Natural killer cell (primary cell): ENCODE data around the gene ESPNL. TPM values are rescaled to one million over a fixed set of nuclear protein-coding genes. Genes with fewer than 3 reads are reported as not detected.

ENCODE experiments used
- ATAC-seq, 3 donors: fragments of 150-1000 bp in 2 of 3; fragments of 200-7000 bp in 1 of 3; cut with Tn5 transposase; 1 replicate in 1 of 3; 2 replicates in 2 of 3; pipeline ENCODE4 v1.10.0; 2021; ENCODE audit warnings: mild to moderate bottlenecking in 2 of 3, moderate library complexity in 2 of 3
- DNase-seq, 2 donors: peaks; one replicate each; pipeline versions ENCODE4 v3.0.0 to v3.0.0-alpha.2; 2013 to 2021; ENCODE audit warnings: mixed read lengths in 1 of 2
- H3K27ac ChIP-seq: one replicate; pipeline ENCODE4 v1.5.1; 2013; ENCODE audit warnings: mild to moderate bottlenecking, low read length
- H3K27me3 ChIP-seq: one replicate; pipeline ENCODE4 v1.6.1; 2013; ENCODE audit warnings: low read length; ENCODE audit not compliant: control insufficient read depth, insufficient read depth
- H3K36me3 ChIP-seq: one replicate; pipeline ENCODE4 v1.6.1; 2013; ENCODE audit warnings: low read length; ENCODE audit not compliant: control insufficient read depth, insufficient read depth
- H3K4me1 ChIP-seq: one replicate; pipeline ENCODE4 v1.6.1; 2013; ENCODE audit warnings: low read length; ENCODE audit not compliant: control insufficient read depth, insufficient read depth
- H3K4me3 ChIP-seq: one replicate; pipeline ENCODE4 v1.5.1; 2013; ENCODE audit warnings: low read length
- H3K9me3 ChIP-seq: one replicate; pipeline ENCODE4 v1.6.1; 2013; ENCODE audit warnings: low read length; ENCODE audit not compliant: control insufficient read depth, insufficient read depth
- H3K27ac Mint-ChIP-seq, 2 donors: one replicate each; pipeline ENCODE4 v1.8.0; 2022; ENCODE audit warnings: mild to moderate bottlenecking in 2 of 2, mixed read lengths in 2 of 2, moderate library complexity in 1 of 2
- H3K27me3 Mint-ChIP-seq, 2 donors: one replicate each; pipeline ENCODE4 v1.8.0; 2022; ENCODE audit warnings: low read depth in 2 of 2, mixed read lengths in 2 of 2
- H3K36me3 Mint-ChIP-seq: one replicate; pipeline ENCODE4 v1.8.0; 2022; ENCODE audit warnings: mixed read lengths
- H3K4me1 Mint-ChIP-seq, 2 donors: one replicate each; pipeline ENCODE4 v1.8.0; 2022; ENCODE audit warnings: mixed read lengths in 2 of 2
- H3K4me3 Mint-ChIP-seq: one replicate; pipeline ENCODE4 v1.8.0; 2022; ENCODE audit warnings: mild to moderate bottlenecking, moderate library complexity, mixed read lengths
- H3K9me3 Mint-ChIP-seq, 2 donors: one replicate each; pipeline ENCODE4 v1.8.0; 2022; ENCODE audit warnings: mixed read lengths in 2 of 2
- CTCF ChIP-seq: fragments of 200-600 bp; IDR thresholded peaks from one replicate; pipeline ENCODE4 v1.8.0; 2022; ENCODE audit warnings: antibody characterized with exemption
- WGBS: methylation state at CpG from one replicate; pipeline ENCODE4 v1.1.7; 2013; ENCODE audit warnings: missing lambda C conversion rate; ENCODE audit not compliant: insufficient coverage; 5-methylcytosine and 5-hydroxymethylcytosine counted together
- intact Hi-C: fragments of 100-400 bp; cut with micrococcal nuclease; formaldehyde crosslinking; loops from one replicate; pipeline ENCODE4 v1.14.2; 2022
- total RNA-seq, 4 donors: library from RNA; stranded (reverse); fragments of 120-200 nt in 1 of 4; gene quantifications; one replicate each; pipeline versions ENCODE4 v1.2.3 to v1.2.4, GENCODE V29; 2013 to 2022

The ESPNL gene
- total RNA-seq, 3 donors from 2014 or later (not counting 1 experiment from before 2014, with no cell fraction given), result not detected

DNA sequence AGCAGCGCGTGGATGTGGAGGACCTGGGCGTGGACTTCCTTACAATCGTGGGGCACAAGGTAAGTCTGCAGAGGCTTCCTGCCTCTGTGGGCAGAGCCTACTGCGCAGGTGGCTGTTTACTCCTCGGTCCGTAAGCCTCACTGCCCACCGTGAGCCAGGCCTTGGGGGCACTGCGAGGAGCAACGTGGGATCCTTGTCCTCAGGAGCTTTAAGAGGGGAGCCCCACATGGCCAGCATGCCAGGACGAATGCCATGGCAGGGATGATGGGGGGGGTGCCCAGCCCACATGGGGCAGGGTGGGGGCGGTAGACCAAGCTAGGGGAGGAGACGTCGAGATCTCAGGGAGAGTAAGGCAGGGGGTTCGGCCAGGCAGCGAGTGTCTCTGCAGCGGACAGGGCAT is 18.0 kb upstream of the ESPNL start:
- H3K4me1 Mint-ChIP-seq, result peaks cover 4 to 5% of the 10 kb centered on the region in 2 donors
- H3K9me3 Mint-ChIP-seq, result peaks cover 0 to 4% of the 10 kb centered on the region in 2 donors
- Histone ChIP-seq H3K36me3 (peaks cover 40% of the 10 kb centered on the region), H3K27me3 (no peaks in the 10 kb centered on the region), H3K9me3 (no peaks in the 10 kb centered on the region), H3K4me3 (no peak overlapping the region), H3K27ac (no peak overlapping the region), H3K4me1 (peaks cover 3% of the 10 kb centered on the region)
- peaks cover under 1% of the 10 kb centered on the region for H3K36me3 Mint-ChIP-seq
- H3K27me3 Mint-ChIP-seq, result no peaks in the 10 kb centered on the region
- ATAC-seq, result no peak
- no peak for DNase-seq
- intact Hi-C loops, result no loop called here
- no peak overlapping the region for H3K27ac Mint-ChIP-seq
- TF ChIP-seq CTCF, result no peak
- no peak overlapping the region for H3K4me3 Mint-ChIP-seq
- WGBS, result 95% methylated on average over 17 of the region's 17 CpGs

- no peak for DNase-seq
- H3K27me3 Mint-ChIP-seq, result no peaks in the 10 kb centered on the region
- H3K36me3 Mint-ChIP-seq, result no peaks in the 10 kb centered on the region
Measured at GRCh38 chr2:238082827-238083226, 17.3 kb upstream of the ESPNL start.

DNA sequence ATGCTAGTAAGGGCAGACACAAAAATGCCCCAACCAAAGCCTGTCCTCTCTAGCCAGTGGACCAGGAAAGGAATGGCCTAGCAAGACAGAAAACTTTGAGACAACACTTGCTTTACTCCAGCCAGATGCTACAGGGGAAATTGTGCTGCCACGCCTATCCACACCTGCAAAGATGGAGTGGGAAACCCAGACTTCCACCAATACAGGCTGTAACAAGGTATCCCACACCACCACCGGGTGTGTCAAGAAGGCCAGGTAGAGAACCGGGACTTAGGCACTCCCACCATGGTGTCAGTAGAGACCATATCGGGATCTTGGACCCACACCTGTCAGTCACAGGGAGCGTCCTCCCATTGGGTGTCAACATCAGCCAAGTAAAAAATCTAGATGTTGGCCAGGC is 16.2 kb upstream of the ESPNL start:
- no peak overlapping the region for H3K27ac Mint-ChIP-seq
- H3K9me3 Mint-ChIP-seq, result peaks cover 0 to 4% of the 10 kb centered on the region in 2 donors
- Histone ChIP-seq H3K9me3 (no peaks in the 10 kb centered on the region), H3K27me3 (no peaks in the 10 kb centered on the region), H3K4me3 (no peak overlapping the region), H3K27ac (no peak overlapping the region), H3K36me3 (peaks cover 35% of the 10 kb centered on the region), H3K4me1 (peaks cover 9% of the 10 kb centered on the region)
- DNase-seq, result no peak
- TF ChIP-seq CTCF, result no peak
- intact Hi-C loops, result no loop called here
- H3K27me3 Mint-ChIP-seq, result no peaks in the 10 kb centered on the region
- peaks cover 10 to 11% of the 10 kb centered on the region in 2 donors for H3K4me1 Mint-ChIP-seq
- no peak for ATAC-seq
- H3K4me3 Mint-ChIP-seq, result no peak overlapping the region
- no peaks in the 10 kb centered on the region for H3K36me3 Mint-ChIP-seq
- WGBS, result over 99% methylated on average over 5 of the region's 5 CpGs

More at GRCh38 chr2:238082827-238083226, 17.3 kb upstream of the ESPNL start:
- Histone ChIP-seq H3K27me3 (no peaks in the 10 kb centered on the region), H3K27ac (no peak overlapping the region), H3K36me3 (peaks cover 35% of the 10 kb centered on the region), H3K4me1 (peaks cover 7% of the 10 kb centered on the region), H3K9me3 (no peaks in the 10 kb centered on the region), H3K4me3 (no peak overlapping the region)
- H3K4me1 Mint-ChIP-seq, result peaks cover 10 to 11% of the 10 kb centered on the region in 2 donors
- WGBS, result 93% methylated on average over 7 of the region's 7 CpGs
- TF ChIP-seq CTCF, result no peak
- H3K27ac Mint-ChIP-seq, result no peak overlapping the region
- intact Hi-C loops, result no loop called here
- H3K9me3 Mint-ChIP-seq, result peaks cover 0 to 4% of the 10 kb centered on the region in 2 donors
- ATAC-seq, result no peak
- no peak overlapping the region for H3K4me3 Mint-ChIP-seq

DNA sequence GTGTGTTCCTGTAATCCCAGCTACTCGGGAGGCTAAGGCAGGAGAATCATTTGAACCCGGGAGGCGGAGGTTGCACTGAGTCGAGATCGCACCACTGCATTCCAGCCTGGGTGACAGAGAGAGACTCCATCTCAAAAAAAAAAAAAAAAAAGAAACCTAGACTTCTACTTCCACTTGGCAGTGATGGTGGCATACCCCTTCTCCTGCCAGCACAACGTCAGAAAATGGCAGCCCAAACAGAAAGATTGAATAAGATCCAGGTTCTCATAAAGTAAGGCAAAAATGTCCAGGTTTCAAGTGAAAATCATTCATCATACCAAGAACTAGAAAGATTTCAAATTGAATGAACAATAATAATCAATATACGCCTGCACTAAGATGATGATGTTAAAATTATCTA is 15.4 kb upstream of the ESPNL start:
- DNase-seq, result no peak

More for the DNA sequence above, 15.4 kb upstream of the ESPNL start:
- no peaks in the 10 kb centered on the region for H3K36me3 Mint-ChIP-seq
- peak overlapping the region in 1 of 2 donors; percentile 29 for H3K27ac Mint-ChIP-seq
- peaks cover 9% of the 10 kb centered on the region for H3K4me1 ChIP-seq
- TF ChIP-seq CTCF, result no peak
- peaks cover 0 to 3% of the 10 kb centered on the region in 2 donors for H3K9me3 Mint-ChIP-seq
- WGBS, result 96% methylated on average over 6 of the region's 7 CpGs
- H3K27me3 Mint-ChIP-seq, result no peaks in the 10 kb centered on the region
- no peaks in the 10 kb centered on the region for H3K27me3 ChIP-seq
- intact Hi-C loops, result no loop called here
- peaks cover 34% of the 10 kb centered on the region for H3K36me3 ChIP-seq
- no peak overlapping the region for H3K27ac ChIP-seq
- no peaks in the 10 kb centered on the region for H3K9me3 ChIP-seq
- no peak overlapping the region for H3K4me3 ChIP-seq
- peaks cover 10 to 11% of the 10 kb centered on the region in 2 donors for H3K4me1 Mint-ChIP-seq
- no peak overlapping the region for H3K4me3 Mint-ChIP-seq
- no peak for ATAC-seq
